ENCODE results near the gene FLCN.
A peak's percentile ranks its signal among the peaks of the same experiment; 100 is the strongest.

DNA sequence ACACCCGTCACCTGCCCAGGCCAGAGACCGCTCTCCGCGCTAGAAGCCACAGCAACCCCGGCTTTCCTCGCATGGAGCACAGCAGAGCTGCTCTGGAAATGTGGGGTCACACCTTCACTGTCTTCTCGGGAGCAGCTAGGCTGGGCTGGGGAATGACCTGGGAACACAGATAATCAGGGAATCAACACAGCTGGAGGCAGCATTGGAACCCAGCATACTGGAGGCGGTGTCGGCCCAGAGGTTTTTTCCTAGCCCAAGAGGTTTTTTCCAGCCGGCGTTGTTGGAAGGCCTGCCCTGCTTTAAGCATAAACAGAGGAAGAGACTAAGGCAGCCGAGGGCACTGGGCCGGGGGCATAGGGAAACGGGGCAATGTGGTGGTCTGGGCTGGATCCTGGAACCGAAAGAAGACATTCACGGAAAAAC, 30.0 kb downstream of the FLCN start:
- peak in 1 of 2 donors; percentile 24 for TF ChIP-seq POLR2A (IDR thresholded peaks at IDR 0.05)
- TF ChIP-seq, protein P1, sequence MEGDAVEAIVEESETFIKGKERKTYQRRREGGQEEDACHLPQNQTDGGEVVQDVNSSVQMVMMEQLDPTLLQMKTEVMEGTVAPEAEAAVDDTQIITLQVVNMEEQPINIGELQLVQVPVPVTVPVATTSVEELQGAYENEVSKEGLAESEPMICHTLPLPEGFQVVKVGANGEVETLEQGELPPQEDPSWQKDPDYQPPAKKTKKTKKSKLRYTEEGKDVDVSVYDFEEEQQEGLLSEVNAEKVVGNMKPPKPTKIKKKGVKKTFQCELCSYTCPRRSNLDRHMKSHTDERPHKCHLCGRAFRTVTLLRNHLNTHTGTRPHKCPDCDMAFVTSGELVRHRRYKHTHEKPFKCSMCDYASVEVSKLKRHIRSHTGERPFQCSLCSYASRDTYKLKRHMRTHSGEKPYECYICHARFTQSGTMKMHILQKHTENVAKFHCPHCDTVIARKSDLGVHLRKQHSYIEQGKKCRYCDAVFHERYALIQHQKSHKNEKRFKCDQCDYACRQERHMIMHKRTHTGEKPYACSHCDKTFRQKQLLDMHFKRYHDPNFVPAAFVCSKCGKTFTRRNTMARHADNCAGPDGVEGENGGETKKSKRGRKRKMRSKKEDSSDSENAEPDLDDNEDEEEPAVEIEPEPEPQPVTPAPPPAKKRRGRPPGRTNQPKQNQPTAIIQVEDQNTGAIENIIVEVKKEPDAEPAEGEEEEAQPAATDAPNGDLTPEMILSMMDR (IDR thresholded peaks at IDR 0.05), result no peak

Measured in adrenal gland (tissue), 5 donors.